Hematopoietic multipotent progenitor cell treated with erythropoietin and hydrocortisone succinate and interleukin-3 and kit ligand, for 6 days (in vitro differentiated cells): ENCODE data around the gene DPF3.
A peak's percentile ranks its signal among the peaks of the same experiment; 100 is the strongest.
"Not testable (repeated sequence)": the region's sequence is repeated elsewhere in the genome, so short reads cannot be mapped to it uniquely, and the experiment has no call there.

Source experiments
- DNase-seq: peaks from one replicate; pipeline ENCODE4 v3.0.0-alpha.2; 2015

Gene DPF3

GRCh38 chr14:72756967-72757366 lies 136.9 kb downstream of the DPF3 start:
- no peak for DNase-seq

- DNase-seq = no peak
Measured at GRCh38 chr14:72755766-72756165, 138.1 kb downstream of the DPF3 start.

GRCh38 chr14:72754949-72755348 lies 139.0 kb downstream of the DPF3 start:
- DNase-seq = no peak

GRCh38 chr14:72753879-72754400 lies 140.0 kb downstream of the DPF3 start:
- DNase-seq = no peak

- no peak for DNase-seq
Measured at GRCh38 chr14:72753044-72753710, 140.7 kb downstream of the DPF3 start.

- no peak for DNase-seq
Measured at GRCh38 chr14:72752034-72752412, 141.9 kb downstream of the DPF3 start.

GRCh38 chr14:72751276-72752033 lies 142.4 kb downstream of the DPF3 start:
- DNase-seq = no peak

GRCh38 chr14:72748921-72749320 lies 145.0 kb downstream of the DPF3 start:
- DNase-seq = not testable (repeated sequence)

GRCh38 chr14:72747652-72748051 lies 146.2 kb downstream of the DPF3 start:
- no peak for DNase-seq

GRCh38 chr14:72745991-72746980 lies 147.6 kb downstream of the DPF3 start:
- no peak for DNase-seq

GRCh38 chr14:72745546-72745945 lies 148.4 kb downstream of the DPF3 start:
- no peak for DNase-seq

- DNase-seq = no peak
Measured at GRCh38 chr14:72744416-72745120, 149.3 kb downstream of the DPF3 start.

GRCh38 chr14:72743626-72744025 lies 150.3 kb downstream of the DPF3 start:
- no peak for DNase-seq

GRCh38 chr14:72742838-72743195 lies 151.1 kb downstream of the DPF3 start:
- DNase-seq = no peak

- peak; percentile 25 for DNase-seq
Measured at GRCh38 chr14:72742118-72742837, 151.6 kb downstream of the DPF3 start.

GRCh38 chr14:72741826-72742117 lies 152.1 kb downstream of the DPF3 start:
- no peak for DNase-seq

GRCh38 chr14:72740966-72741825 lies 152.7 kb downstream of the DPF3 start:
- no peak for DNase-seq

GRCh38 chr14:72740504-72740961 lies 153.4 kb downstream of the DPF3 start:
- no peak for DNase-seq

- DNase-seq = no peak
Measured at GRCh38 chr14:72739446-72740405, 154.2 kb downstream of the DPF3 start.

GRCh38 chr14:72738161-72738611 lies 155.7 kb downstream of the DPF3 start:
- no peak for DNase-seq
